ENCODE results near the gene STKLD1.

Gene STKLD1

DNA sequence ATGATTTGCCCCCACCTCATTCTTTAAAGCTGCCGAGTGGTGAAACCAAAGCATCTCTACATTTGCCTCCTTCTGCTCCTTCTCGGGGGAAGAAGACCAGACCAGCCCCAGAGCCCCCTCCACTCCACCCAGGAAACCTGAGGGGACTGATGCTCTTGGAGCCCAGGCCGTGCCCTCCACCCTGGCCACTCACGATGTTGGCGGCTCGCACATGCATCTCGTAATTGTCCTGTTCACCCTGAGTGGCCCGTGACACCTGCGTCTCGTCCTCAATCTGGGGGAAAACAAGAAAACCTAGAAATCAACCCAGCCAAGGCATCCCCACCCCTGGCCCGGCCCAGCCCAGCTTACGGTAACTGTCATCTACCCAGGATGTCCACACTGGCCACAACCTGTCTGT lies 31.2 kb upstream of the STKLD1 start:
- no peak for FAIRE-seq
- no peak for DNase-seq (ENCODE audit: low spot score)

- FAIRE-seq = no peak
- DNase-seq (ENCODE audit: low spot score) = no peak
These were observed 30.6 kb upstream of the STKLD1 start for GRCh38 chr9:133345596-133345995.

DNA sequence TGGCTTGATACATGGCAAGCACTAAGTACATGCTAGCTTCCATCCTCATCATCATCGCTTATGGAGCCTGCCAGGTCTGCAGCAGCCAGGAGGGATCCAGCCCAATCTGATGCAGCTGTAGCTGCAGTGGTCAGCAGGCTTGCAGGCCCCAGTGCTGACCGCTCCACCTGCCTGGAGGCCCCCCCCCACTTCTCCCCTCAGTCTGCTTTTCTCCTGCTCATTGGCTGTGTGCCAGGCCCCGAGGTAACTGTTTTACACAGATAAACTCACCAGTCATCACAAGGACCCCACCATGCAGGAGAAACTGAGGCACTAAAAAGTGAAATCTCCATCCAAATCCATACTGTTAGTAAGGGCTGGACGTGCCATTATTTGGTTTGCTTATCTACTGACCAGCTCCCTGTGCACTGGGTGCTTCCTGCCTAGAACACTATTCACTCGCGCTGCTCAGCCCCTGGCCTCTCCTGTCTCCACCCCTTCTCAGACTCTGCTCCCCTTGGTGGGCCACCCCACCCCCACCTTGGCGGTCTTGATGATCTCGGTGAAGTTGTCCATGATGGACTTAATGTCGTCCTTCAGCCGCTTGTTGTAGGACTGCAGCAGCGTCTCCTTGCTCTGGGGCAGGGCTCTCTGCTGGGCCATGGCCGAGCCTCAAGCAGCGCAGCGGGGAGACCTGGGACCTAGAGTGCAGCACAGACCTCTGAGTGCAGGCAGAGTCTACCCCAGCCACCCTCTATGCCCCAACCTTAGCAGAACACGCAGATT lies 30.0 kb upstream of the STKLD1 start:
- DNase-seq (ENCODE audit: low spot score) = no peak
- no peak for FAIRE-seq

- FAIRE-seq (no peak), DNase-seq (ENCODE audit: low spot score) (peak; percentile 54)
These were observed 28.6 kb upstream of the STKLD1 start for GRCh38 chr9:133347515-133347984.

GRCh38 chr9:133347985-133348717 lies 28.0 kb upstream of the STKLD1 start, which contains the start of the genes MED22 and RPL7A:
Gene MED22, minus strand, starts transcription at chr9:133348131. Its CDS starts 1,469 bp downstream, at chr9:133346662.
Gene RPL7A, plus strand, starts transcription at chr9:133348218. Its CDS starts 26 bp downstream, at chr9:133348244.
- DNase-seq (ENCODE audit: low spot score) = peak; percentile 88
- no peak for FAIRE-seq

DNA sequence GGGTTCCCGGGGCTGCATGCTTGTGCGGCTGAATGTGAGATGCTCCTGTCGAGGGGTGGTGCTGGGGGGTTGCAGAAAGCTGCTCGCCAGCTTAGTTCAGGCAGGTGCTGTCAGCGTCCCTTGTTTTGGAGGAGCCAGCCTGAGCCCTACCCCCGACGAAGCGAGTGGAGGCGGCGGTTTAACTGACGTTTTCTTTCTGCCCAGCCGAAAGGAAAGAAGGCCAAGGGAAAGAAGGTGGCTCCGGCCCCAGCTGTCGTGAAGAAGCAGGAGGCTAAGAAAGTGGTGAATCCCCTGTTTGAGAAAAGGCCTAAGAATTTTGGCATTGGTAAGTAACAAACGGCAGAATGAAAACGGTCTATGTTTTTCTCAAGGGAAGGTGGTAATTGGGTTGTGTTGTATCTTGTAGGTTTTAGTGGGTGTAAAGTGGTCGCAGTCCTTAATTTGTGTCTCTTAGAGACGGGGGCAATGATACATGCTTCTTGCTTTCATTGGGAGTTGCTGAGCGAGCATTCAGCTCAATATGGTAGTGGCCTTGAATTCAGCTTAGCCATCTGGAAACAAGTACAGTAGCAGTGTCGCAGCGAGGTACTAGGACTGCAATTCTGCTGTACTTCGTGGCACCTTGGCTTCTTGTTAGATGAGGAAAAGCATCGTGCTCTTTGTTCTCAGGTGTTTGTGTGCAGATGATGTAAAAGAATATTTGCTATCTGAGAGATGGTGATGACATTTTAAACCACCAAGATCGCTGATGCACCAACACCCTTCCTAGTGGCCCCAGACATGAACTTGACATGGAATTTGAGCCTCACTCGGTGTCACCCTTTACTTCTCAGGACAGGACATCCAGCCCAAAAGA lies 27.2 kb upstream of the STKLD1 start:
- DNase-seq (ENCODE audit: low spot score) (no peak), FAIRE-seq (no peak)

- FAIRE-seq = no peak
- no peak for DNase-seq (ENCODE audit: low spot score)
These were observed 26.1 kb upstream of the STKLD1 start for GRCh38 chr9:133349965-133350616.

- DNase-seq (ENCODE audit: low spot score) (no peak), FAIRE-seq (no peak)
These were observed 24.6 kb upstream of the STKLD1 start for GRCh38 chr9:133351526-133351907.

- DNase-seq (ENCODE audit: low spot score) = peak; percentile 55
- no peak for FAIRE-seq
These were observed 24.1 kb upstream of the STKLD1 start for GRCh38 chr9:133351908-133352634.

GRCh38 chr9:133352635-133353340 lies 23.4 kb upstream of the STKLD1 start:
- DNase-seq (ENCODE audit: low spot score) = no peak
- no peak for FAIRE-seq

DNA sequence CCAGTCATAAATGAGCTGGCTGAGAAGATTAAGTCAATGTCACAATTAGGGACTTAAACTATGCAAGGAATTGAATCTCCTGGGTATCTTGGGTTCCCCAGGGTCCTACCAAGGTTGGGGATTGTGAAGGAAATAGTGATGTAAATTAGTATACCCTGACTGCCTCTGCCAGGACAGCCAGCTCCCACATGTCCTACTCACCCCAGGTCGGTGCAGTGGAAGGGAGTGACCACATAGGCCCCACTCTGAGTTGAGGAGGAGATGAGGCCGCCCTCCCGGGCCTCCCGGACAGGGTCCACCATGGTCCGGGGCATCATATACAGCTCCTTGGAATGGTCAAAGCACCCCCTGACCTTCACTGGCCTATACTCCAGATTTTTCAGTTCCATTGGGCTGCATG lies 22.6 kb upstream of the STKLD1 start:
- FAIRE-seq = no peak
- no peak for DNase-seq (ENCODE audit: low spot score)

DNA sequence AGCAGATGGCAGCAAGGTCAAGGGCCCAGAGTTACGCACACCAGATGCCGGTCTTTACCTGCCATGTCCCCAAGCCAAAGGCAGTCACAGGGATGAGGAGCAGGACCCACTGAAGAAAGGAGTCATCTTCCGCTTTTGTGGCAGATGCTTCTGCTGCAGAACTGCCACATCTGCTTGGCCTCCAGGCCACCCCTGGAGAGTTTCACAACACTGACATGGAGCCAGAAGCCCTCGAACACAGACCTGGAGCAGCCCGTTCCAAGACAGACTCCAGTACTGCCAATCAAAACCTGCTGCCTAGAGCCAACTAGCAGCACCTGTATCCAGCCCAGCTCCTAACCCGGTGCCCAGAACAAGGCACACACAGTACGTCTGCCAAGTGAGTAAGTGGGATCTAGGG lies 21.4 kb upstream of the STKLD1 start:
- no peak for FAIRE-seq
- DNase-seq (ENCODE audit: low spot score) = no peak

DNA sequence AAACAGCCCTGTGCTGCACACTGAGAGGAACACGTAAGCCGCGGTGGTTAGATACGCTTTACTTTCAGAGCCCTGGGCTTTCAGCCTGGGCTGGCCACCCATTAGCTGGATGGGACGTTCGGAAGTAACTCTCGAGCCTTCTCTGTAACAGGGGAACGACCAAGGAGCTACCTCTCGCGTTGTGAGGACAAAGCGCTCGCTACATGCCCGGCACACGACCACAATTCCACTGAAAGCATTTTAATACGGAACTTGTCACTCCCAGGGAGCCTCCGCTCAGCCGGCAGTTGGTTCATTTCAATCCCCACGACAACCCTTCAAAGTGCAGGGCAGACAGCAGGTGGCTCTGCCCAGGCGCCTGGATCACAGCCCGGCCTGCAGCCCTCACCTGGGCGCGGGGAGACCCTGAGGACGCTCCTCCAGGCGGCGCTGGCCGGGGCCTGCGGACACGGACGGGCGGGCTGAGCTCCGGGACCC lies 20.2 kb upstream of the STKLD1 start:
- FAIRE-seq = no peak
- DNase-seq (ENCODE audit: low spot score) = no peak

DNA sequence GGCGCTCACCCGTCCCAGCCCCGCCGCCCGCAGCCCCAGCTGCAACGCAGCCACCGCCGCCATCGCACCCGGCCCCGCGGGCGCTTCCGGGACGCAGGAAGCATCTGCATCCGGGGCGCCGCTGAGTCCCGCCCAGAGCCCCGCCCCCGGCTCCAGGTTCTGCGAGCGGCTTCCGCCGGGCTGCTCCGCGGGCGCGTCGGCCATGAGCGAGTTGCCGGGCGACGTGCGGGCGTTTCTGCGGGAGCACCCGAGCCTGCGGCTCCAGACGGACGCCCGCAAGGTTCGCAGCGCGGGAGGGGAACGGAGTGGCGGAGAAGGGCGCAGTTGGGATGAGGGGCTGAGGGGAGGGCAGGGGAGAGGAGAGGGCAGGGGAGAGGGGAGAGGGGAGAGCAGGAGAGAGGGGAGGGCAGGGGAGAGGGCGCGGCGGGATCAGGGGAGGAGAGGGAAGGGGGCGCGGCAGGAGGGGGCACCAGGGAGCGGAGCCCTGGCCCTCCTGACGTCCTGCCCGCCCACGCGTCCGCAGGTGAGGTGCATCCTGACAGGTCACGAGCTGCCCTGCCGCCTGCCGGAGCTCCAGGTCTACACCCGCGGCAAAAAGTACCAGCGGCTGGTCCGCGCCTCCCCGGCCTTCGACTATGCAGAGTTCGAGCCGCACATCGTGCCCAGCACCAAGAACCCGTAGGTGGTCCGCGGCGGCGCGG lies 19.6 kb upstream of the STKLD1 start, which contains the start of the genes SURF1 and SURF2:
SURF1 (minus strand) TSS at position 97 of the 701 bp plus-strand sequence; CDS start at position 63, 34 bp downstream.
SURF2 (plus strand) TSS at position 160 of the 701 bp plus-strand sequence; CDS start at position 203, 43 bp downstream.
- FAIRE-seq = no peak
- peak; percentile 93 for DNase-seq (ENCODE audit: low spot score)

- FAIRE-seq = no peak
- no peak for DNase-seq (ENCODE audit: low spot score)
These were observed 18.5 kb upstream of the STKLD1 start for GRCh38 chr9:133357656-133358055.

DNA sequence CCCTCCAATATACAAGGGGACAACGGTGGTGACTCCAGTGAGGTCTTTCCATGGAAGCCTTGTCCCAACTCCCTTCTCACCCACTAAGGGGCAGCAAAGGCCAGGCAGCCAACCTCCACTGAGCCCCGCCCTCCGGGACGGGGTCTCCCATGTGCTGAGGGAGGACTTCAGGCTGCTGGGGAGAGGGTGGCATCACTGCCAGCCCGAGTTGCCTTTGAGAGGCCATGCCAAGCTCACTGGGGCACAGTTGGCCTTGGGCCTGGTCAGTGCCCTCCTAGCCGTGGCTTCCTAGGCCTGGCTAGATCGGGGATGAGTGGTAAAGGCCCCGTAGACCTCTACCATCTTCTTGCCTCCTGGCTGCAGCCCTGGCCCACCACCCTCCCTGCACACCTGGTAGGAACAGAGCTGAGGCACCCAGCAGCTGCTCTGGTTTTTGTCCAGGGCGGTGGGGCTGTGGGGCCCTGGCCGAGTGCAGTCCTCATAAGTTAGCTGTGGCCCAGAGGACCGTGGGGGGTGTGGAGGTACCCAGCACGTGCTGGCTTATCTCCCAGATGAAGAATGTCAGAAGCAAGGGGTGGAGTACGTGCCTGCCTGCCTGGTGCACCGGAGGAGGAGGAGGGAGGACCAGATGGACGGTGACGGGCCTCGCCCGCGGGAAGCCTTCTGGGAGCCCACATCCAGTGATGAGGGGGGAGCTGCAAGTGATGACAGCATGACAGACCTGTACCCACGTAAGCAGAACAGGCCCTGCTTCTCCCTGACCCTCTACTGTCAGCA lies 16.6 kb upstream of the STKLD1 start:
- FAIRE-seq = no peak

GRCh38 chr9:133360400-133361393 lies 15.5 kb upstream of the STKLD1 start:
- FAIRE-seq (no peak), DNase-seq (ENCODE audit: low spot score) (no peak)

More for the DNA sequence above, 16.6 kb upstream of the STKLD1 start:
- no peak for DNase-seq (ENCODE audit: low spot score)
